Measurements from ENCODE around the gene LRRC8A. TPM values are rescaled to one million over a fixed set of nuclear protein-coding genes. Genes with fewer than 3 reads are reported as not detected.
"Not testable (repeated sequence)": the region's sequence is repeated elsewhere in the genome, so short reads cannot be mapped to it uniquely, and the experiment has no call there.

Gene LRRC8A
- total RNA-seq, 2 donors from 2014 or later, result 54.6 to 58.7 TPM

- Mint-ChIP-seq H3K27ac (no peak overlapping the region), H3K4me1 (peaks cover 13% of the 10 kb centered on the region), H3K4me3 (no peak overlapping the region), H3K36me3 (ENCODE audit: low read depth) (peaks cover 31% of the 10 kb centered on the region), H3K9me3 (no peaks in the 10 kb centered on the region), H3K27me3 (ENCODE audit: insufficient read depth) (no peaks in the 10 kb centered on the region)
- TF ChIP-seq CTCF (conservative IDR thresholded peaks at IDR 0.05), result no peak
- H3K9me3 ChIP-seq (ENCODE audit: control insufficient read depth, low read length), result no peaks in the 10 kb centered on the region
- DNase-seq, result no peak
- H3K4me3 ChIP-seq (ENCODE audit: low read length), result no peak overlapping the region
- H3K36me3 ChIP-seq (ENCODE audit: control insufficient read depth, insufficient read depth, low read length), result peaks cover 4% of the 10 kb centered on the region
- H3K27me3 ChIP-seq (ENCODE audit: control insufficient read depth, insufficient read depth, low read length, poor library complexity, severe bottlenecking), result no peaks in the 10 kb centered on the region
- peaks cover 8% of the 10 kb centered on the region for H3K4me1 ChIP-seq (ENCODE audit: control insufficient read depth, insufficient read depth, low read length)
- no CpG with 5 or more reads among the region's 1 CpG for WGBS, 2 experiments (ENCODE audit: insufficient coverage in 1 of 2, insufficient read length in 1 of 2)
- no peak overlapping the region for H3K27ac ChIP-seq (ENCODE audit: low read depth, low read length)
- H3K9ac ChIP-seq (ENCODE audit: extremely low read depth, low read length, poor library complexity, severe bottlenecking), result no peak overlapping the region
Measured at GRCh38 chr9:128840524-128840923, 41.4 kb upstream of the LRRC8A start.

- Mint-ChIP-seq H3K9me3 (no peaks in the 10 kb centered on the region), H3K27me3 (ENCODE audit: insufficient read depth) (no peaks in the 10 kb centered on the region), H3K4me3 (no peak overlapping the region), H3K27ac (no peak overlapping the region), H3K4me1 (peaks cover 16% of the 10 kb centered on the region), H3K36me3 (ENCODE audit: low read depth) (peaks cover 31% of the 10 kb centered on the region)
- H3K9ac ChIP-seq (ENCODE audit: extremely low read depth, low read length, poor library complexity, severe bottlenecking), result no peak overlapping the region
- no peak for TF ChIP-seq CTCF (conservative IDR thresholded peaks at IDR 0.05)
- H3K9me3 ChIP-seq (ENCODE audit: control insufficient read depth, low read length), result no peaks in the 10 kb centered on the region
- H3K4me1 ChIP-seq (ENCODE audit: control insufficient read depth, insufficient read depth, low read length), result peaks cover 9% of the 10 kb centered on the region
- DNase-seq, result no peak
- H3K4me3 ChIP-seq (ENCODE audit: low read length), result no peak overlapping the region
- no peak overlapping the region for H3K27ac ChIP-seq (ENCODE audit: low read depth, low read length)
- no peaks in the 10 kb centered on the region for H3K27me3 ChIP-seq (ENCODE audit: control insufficient read depth, insufficient read depth, low read length, poor library complexity, severe bottlenecking)
- 90 to 95% methylated on average over 11 to 12 of the region's 12 CpGs for WGBS, 2 experiments (ENCODE audit: insufficient coverage in 1 of 2, insufficient read length in 1 of 2)
- peaks cover 4% of the 10 kb centered on the region for H3K36me3 ChIP-seq (ENCODE audit: control insufficient read depth, insufficient read depth, low read length)
Measured at GRCh38 chr9:128841694-128842492, 40.0 kb upstream of the LRRC8A start.

GRCh38 chr9:128843171-128843570 lies 38.8 kb upstream of the LRRC8A start:
- H3K9ac ChIP-seq (ENCODE audit: extremely low read depth, low read length, poor library complexity, severe bottlenecking); H3K9me3 ChIP-seq (ENCODE audit: control insufficient read depth, low read length); H3K4me1 ChIP-seq (ENCODE audit: control insufficient read depth, insufficient read depth, low read length); H3K27me3 Mint-ChIP-seq (ENCODE audit: insufficient read depth); H3K4me3 Mint-ChIP-seq; H3K9me3 Mint-ChIP-seq; H3K27ac Mint-ChIP-seq; H3K27me3 ChIP-seq (ENCODE audit: control insufficient read depth, insufficient read depth, low read length, poor library complexity, severe bottlenecking); DNase-seq; H3K4me3 ChIP-seq (ENCODE audit: low read length); H3K27ac ChIP-seq (ENCODE audit: low read depth, low read length); H3K36me3 ChIP-seq (ENCODE audit: control insufficient read depth, insufficient read depth, low read length): not testable (repeated sequence)
- 90 to 94% methylated on average over 4 to 7 of the region's 7 CpGs for WGBS, 2 experiments (ENCODE audit: insufficient coverage in 1 of 2, insufficient read length in 1 of 2)
- H3K4me1 Mint-ChIP-seq, result peaks cover 12% of the 10 kb centered on the region
- peaks cover 33% of the 10 kb centered on the region for H3K36me3 Mint-ChIP-seq (ENCODE audit: low read depth)
